ENCODE results near the gene ZC3H4.
"Not testable (repeated sequence)": the region's sequence is repeated elsewhere in the genome, so short reads cannot be mapped to it uniquely, and the experiment has no call there.

ZC3H4 gene

GRCh38 chr19:47078351-47078750 is 35.2 kb downstream of the ZC3H4 start:
- not testable (repeated sequence) for DNase-seq

DNA sequence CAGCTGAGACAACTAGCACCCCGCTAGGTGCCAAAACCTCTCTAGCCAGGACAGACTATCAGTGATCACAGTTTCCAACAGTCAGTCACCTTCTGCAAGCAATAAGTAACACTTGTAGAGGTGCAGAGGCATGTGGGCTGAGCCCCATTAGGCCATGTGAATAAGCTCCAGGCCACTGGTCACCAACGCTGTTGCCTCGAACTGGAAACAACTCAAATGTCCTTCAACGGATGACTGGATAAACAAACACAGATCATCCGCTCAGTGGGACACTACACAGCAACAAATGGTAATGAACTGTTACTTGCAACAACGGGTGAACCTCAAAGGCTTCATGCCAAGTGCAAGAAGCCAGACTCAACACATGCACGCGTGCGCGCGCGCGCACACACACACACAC is 37.6 kb downstream of the ZC3H4 start:
- no peak for DNase-seq

DNA sequence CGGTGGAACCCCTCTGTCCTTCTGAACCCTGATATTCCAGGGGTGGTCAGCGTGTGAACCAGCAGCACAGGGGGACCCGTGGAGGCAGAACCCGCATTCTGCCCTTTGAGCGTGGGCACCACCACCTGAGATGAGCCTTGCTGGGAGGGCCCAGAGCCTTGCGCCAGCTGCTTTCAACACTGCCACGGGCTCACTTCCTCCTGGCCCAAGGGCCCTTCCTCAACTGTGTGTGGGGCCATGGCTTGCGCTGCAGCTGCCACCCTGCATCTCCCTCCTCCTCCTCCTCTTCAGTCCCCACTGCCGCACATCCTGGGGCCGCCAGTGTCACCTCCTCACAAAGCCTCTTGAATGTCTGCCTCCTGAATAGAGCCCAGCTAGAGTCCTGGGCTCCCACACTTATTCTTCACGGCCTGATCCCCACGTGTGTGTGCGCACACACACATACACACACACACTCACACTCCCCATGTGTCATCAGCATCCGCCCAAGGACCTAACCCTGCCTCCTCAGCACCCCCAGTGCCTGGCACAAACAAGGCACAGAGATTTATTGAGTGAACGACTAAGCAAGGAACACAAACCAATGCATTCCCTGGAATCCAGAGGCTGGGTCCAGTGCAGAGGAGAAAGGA is 38.3 kb downstream of the ZC3H4 start:
- DNase-seq, result no peak

- no peak for DNase-seq
These were observed 39.0 kb downstream of the ZC3H4 start for GRCh38 chr19:47074621-47075020.

DNA sequence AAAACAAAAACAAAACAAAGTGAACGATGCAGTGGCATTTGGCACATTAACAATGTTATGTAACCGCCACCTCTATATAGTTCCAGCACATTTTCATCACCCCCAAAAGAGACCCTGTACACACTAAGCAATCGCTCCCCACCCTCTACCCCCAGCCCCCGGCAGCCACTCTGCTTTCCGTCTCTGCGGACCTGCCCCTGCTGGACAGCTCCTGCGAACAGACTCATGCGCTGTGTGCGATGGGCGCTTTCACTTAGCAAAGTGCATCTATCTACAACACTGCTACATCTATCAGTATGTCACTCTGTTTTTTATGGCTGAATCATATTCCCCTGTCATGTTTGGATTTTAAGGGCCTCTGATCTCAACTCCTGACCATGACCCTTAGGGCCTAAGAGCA is 40.0 kb downstream of the ZC3H4 start:
- DNase-seq, result no peak

DNA sequence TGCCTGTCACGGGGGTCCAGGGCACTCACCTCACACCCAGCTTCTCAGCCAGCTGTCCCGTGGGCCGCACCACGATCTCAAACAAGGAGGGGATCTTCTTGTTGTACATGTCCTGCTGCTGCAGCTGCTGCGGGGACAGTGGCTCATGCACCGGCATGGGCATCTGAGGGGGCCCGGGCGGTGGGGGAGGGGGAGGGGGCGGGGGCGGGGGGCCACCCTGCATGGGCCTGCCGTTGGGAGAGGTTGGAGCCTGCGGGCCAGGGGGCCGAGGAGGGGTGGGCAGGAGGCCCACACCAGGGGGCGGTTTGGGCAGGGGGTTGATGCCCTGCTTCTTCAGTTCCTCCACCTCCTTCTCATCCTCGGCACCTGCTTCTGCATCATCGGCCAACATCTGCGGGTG is 41.3 kb downstream of the ZC3H4 start:
- DNase-seq, result no peak

GRCh38 chr19:47071731-47072130 is 41.8 kb downstream of the ZC3H4 start:
- DNase-seq, result no peak

GRCh38 chr19:47070756-47071155 is 42.8 kb downstream of the ZC3H4 start:
- no peak for DNase-seq

GRCh38 chr19:47069795-47070194 is 43.8 kb downstream of the ZC3H4 start:
- no peak for DNase-seq

DNA sequence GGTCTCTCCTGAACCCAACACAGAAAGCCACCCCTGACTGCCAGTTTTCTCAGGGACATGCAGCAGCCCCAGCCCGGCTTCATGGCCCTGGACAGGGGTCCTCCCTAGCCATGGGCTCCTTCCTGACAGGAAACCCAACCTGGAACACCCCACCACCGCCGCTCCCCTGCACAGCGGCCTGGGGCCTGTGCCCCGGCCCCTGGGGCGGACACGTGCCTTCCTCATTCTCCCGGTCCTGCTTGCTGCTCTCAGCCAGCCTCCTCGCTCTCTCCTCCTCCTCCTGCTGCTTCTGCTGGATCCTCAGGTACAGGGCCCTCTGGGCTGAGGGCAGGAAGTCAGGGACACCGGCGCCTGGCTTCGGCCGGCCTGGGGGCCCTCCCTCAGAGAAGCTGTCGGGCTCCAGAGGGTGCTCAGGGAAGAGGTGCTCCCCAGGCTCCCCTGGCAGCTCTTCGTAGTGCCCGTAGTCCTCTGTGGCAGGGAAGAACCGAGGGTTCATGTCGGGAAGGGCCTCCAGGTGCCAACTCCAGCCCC is 44.6 kb downstream of the ZC3H4 start:
- no peak for DNase-seq

DNA sequence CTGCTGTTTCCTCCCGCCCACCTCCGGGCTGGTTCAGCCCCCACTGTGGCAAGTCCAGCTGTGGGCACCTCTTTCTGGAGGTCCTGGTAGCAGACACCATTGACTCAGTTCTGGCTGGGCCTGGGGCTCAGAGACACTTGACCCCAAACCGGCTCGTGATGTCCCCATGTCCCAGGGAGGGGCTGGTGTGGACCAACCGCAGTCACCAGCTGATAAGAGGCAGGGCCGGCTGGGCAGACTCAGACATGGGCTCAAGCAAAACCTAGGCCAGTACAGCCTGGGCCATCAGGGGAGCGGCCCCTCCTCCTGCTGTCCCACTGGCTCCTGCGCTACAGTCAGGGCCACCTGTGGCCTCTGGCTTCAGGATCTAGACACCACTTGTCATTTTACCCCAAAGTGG is 45.3 kb downstream of the ZC3H4 start:
- DNase-seq, result no peak

DNA sequence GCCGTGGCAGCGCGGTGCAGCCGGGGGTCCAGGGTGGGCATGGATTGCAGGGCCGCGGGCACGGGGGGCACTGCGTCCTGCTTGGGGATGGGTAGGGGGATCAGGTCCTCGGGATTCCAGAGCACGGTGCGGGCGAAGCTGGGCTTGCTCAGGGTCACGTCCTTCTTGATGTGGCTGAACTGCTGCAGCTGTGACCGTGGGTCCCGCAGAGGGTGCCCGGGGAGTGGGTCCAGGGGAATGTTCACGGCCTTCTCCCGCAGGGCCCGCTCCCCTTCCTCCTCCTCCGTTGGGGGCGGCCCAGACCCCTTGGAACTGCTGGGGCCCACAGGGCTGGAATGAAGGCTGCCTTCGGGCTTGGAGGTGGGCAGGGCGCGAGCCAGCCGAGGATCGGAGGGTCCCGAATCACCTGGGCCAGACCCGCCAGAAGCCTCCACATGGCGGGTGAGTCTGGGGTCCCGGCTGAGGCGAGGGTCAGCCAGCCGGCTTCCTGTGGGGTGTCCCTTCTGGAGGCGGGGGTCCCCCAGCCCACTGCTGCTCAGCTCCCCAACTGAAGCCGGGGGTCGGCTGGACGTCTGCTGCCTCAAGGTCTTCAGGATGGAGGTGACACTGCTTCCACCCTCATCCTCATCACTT is 46.2 kb downstream of the ZC3H4 start:
- DNase-seq, result no peak

GRCh38 chr19:47066376-47067214 is 47.0 kb downstream of the ZC3H4 start:
- no peak for DNase-seq

GRCh38 chr19:47065242-47065641 is 48.3 kb downstream of the ZC3H4 start:
- no peak for DNase-seq

- no peak for DNase-seq
These were observed 49.7 kb downstream of the ZC3H4 start for GRCh38 chr19:47063874-47064273.

- DNase-seq, result no peak
These were observed 55.0 kb downstream of the ZC3H4 start for GRCh38 chr19:47058621-47059022.

DNA sequence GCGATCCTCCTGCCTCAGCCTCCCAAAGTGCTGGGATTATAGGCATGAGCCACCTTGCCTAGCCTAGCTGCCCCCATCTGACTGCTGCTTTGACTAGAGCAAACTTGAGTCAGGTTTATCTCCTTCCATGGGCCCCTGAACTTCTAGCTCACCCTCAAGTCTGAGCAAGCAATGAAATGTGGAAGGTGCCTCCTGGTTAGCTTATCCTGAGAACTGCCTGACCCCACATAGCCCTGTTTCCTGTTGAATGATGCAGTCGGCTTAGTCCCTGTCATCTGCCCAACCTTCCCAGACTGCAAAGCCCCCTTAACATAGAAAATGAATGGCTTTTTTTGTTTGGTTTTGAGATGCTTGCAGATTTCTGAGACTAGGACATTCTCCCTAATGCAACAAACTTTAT is 56.2 kb downstream of the ZC3H4 start:
- DNase-seq, result no peak

- no peak for DNase-seq
These were observed 57.2 kb downstream of the ZC3H4 start for GRCh38 chr19:47056411-47056810.

DNA sequence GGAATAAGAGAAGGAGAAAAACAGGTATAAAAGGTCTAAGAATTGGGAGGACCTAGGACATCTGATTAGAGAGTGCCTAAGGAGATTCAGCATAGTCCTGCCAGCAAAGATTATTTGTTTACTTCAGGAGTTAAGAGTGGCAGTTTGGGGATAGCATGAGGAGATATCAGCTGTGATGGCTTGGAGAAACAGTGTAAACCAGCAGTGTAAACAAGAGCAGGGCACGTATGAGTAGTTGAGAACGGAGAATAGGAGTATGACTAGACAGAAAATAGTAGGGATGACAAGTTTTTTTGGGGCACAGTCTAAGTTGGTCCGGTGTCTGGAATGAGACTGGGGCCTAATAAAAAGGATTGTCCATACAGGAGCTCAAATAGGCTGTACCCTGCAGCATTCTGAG is 63.0 kb downstream of the ZC3H4 start:
- DNase-seq, result not testable (repeated sequence)

DNA sequence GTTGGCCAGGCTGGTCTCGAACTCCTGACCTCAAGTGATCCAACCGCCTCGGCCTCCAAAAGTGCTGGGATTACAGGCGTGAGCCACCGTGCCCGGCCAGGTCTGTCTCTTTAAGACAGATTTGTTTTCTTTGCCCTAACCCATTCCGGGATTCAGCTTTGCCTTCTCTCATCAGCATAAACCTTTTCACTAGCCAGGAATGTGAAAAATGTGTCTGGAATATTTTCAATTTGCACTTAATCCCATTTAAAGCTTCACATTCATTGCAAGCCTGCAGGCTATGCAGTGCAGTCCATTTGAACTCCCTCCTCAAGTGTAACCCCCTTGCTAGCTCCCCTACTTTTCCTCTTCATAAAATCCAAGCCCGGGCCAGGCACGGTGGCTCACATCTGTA is 64.3 kb downstream of the ZC3H4 start:
- DNase-seq, result no peak

DNA sequence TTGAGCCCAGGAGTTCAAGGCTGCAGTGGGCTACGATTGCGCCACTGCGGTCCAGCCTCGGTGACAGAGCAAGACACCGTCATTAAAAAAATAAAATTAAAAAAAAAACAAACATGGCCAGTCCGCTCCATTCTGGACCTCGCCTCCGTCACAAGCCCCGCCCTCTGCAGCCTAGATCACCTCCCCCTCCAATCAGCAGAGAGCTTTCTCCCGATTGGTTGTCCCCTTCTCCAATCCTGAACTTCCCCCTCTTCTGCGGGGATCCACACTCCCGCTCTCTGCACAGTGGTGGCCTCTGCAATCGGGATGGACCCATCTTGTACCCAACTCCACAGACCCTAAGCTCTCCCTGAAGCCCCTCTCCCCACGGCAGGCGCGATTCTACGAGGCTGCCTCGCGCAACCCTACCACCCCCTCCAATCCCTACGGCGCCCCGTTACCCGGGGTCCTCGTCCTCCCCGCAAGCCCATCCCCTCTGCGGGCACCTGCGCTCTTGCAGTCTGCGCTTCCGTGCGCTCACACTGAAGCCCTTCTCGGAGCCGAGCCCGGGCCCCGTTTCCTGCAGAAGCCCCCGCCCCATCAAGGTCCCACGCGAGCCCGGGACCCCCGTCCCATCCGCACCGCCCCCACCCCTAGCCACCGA is 65.7 kb downstream of the ZC3H4 start:
- DNase-seq, result no peak

- no peak for DNase-seq
These were observed 66.3 kb downstream of the ZC3H4 start for GRCh38 chr19:47047272-47047762.

DNA sequence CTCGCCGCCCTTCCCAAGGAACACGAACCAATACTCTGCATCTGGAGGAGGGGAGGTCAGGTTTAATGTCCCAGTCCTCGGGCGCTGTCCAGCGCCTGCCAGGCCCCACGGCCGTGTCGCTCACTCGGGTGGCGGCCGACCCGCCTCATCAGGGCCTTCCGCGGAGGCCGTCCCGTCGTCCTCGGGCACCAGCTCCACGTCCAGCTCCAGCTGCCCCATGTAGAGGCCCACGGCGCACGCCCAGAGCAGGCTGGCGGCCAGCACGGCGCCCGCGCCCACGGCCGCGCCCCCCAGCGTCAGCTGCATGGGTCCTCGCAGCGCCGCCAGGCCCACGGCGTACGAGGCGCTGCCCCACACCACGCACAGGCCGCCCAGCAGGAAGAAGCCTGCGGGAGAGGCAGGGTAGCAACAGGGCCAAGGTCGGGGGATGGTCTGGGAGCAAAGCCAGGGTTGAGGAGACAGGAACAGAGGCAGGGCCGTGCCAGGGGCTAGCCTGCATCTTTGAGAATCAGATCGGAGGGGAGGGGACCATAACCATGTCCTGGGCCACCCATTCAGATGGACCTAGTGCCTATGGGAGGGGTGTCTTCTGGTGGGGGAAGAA is 67.6 kb downstream of the ZC3H4 start:
- DNase-seq, result no peak

All from cortex of kidney (tissue), 1 donor.